GM04504 (cell line): ENCODE results near the gene FAM120A.

Source experiments
- DNase-seq: peaks from one replicate; pipeline ENCODE4 v3.0.0-alpha.2; 2012; ENCODE audit warnings: low read depth

FAM120A gene

DNA sequence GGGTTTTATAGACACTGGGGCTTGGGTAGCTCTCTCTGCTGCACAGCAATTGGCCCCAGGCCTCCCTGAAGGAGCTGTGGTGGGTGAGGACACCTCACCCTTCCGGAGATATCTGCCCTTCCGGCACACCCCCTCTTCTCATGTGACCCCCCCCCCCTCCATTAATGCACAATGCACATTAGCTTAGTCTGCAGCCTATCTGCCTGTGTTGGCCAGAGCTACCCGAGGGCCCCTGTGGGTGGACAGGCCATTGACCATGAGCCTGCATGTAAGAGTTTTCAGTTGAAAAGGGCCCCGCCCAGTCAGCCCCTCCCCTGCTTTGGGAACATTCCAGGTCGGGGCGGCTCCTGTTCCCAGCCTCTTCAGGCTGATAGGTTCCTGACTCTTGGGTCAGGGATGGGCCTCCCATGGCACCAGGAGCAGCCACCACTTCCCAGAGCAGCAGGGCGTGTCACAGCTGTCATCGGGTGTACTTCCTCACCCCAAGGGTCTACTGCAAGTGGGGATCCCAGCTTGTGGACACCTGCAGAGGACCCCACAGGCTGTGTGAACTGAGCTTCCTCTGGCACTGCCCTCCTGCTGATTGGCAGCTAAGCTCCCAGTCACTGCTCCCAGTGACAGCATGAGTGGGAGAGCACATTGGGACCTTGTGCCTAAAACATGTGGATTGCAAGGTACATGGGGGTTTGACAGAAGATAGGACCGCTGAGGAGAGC lies 142.7 kb downstream of the FAM120A start:
- no peak for DNase-seq

DNA sequence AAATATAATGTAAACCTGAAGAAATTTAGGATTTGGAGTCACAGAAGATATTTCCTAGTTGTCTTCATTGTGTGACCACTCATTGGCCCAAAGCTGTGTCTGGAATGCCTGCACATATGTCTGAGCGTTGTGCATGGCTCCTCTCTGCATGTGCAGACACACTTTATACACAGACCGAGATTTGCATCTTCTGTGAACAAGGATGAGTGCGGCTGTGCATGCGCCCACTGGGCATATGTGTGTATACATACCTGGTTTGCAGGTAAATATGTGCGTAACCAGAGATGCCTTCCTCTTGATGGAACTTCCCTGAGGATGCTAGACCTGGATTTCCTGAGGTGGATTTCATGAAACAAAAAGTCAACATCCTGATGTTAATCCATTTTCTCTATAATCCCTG lies 144.0 kb downstream of the FAM120A start:
- DNase-seq: no peak

DNA sequence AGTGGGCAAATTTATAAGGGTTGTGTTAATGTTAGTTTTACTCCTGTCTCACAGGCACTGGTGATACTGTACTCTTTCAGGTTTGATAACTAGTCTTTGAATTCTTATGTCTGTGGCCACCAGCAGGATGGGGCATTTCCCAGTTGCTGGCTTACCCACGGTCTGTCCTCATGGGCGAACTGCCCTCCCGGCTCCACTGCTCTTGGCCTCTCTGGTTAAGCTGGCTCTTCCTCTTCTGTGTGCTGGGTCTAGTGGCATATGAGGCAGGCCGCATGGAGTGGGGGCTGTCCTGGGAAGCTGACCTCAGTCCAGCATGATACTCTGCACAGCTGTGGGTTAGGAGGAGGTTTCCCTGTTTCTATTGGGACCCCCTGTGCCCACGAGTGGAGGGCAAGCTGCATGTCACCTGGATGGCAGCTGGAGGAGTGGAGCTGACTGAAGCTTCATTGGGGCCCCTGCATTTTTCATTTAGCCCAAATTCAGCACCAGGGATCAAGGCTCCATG lies 144.4 kb downstream of the FAM120A start:
- DNase-seq: no peak

DNA sequence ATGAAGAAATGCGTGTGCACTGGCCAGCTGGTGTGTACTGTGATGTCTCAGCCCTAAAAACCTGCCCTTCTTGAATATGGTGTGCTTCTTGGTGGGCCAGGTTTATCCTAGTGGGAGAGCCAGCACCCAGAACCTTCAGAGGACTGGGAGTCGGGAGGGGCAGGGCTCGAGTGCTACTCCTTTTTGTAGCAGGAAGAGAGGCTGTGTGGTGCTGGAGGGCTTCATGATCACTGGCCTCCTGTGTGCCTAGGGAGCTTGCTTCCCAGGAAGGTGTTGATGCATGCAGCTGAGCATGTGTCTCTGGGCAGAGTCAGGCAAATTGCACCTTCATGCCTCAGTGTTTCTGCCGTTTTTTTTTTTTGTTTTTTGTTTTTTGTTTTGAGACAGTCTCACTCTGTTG lies 144.9 kb downstream of the FAM120A start:
- no peak for DNase-seq

DNA sequence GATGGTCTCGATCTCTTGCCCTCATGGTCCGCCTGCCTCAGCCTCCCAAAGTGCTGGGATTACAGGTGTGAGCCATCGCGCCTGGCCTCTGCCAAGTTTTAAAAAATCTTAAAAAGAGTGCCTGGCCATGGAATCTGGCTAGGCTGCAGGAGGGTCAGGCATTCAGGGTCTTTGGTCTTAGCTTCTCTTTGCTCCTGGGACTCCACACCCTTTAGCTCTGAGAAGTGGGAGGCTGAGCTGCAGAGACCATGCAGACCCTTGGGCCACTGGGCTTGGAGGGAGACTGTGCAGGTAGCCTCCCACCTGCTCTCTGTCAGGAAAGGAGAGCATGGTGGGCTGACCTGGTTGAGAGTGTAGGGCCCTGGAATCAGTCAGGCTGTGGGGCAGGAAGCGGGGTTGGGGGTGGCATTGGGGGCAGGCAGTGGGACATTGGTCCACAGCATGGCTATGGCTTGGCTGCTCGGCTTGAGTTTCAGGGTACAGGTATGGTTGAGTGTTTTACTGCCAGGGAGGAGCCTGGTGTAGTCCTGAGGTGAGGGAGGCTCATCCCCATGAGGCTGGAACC lies 145.7 kb downstream of the FAM120A start:
- no peak for DNase-seq

DNA sequence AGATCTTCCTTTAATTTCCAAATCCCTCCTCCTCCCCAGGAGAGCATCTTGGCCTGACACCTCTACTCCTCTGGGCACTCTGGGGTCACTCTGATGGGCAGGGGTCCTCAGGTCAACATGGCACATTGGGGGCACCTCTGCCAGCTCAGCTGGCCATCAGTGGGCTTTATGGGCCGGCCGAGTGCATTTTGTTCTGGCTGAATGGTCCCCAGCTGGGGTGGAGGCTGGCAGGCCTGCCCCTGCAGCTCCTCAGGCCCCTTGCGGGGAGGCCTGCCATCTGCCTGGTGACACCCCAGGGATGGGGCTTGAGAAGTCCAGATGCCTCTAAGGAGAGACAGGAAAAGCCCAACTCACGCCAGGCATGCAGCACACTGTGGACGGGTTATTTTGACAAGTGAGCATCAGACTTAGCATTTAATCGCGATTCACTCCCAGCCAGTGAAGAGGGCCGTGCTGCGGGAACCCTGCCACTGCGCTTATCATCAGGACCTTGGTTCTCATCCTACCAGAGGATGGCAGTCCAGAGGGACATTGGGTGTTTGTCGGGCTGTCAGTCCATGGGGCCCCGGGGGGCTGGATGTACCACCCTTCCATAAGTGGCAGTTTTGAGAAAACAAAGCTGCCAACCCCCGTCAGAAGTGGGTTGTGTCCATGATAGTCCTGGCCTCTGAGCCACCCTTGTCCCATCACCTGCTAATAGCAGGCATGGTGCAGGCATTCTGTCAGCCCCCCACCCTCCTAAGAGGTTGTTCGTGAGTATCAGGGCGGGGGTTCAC lies 146.6 kb downstream of the FAM120A start:
- DNase-seq: no peak

DNA sequence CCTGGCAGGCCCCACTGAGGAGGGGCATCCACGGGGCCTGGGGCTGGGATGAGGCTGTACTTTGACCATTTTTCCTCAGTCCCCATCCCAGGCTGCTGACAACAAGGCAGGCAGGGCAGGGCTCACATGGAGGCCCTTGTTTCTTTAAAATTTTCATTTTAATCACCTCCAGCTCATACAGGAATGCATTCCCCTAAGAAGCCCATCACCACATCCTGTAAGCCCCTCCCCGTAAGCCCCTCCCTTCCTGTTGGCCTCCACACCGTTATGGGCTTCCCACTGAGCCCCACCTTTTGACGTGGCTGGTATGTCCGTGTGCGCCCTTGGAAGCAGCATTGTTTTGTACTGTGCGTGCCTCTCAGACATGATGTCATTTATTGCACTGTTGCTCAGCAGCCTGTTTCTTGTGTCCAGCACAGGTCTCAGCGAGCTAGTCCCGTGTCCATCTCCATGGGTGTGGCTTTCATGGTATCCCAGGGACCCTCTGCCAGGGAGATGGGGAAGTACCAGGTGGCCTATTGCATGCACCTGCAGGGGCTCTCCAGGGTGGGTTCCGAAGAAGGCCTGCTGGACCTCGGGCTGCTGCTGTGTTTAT lies 147.3 kb downstream of the FAM120A start:
- DNase-seq: no peak

DNA sequence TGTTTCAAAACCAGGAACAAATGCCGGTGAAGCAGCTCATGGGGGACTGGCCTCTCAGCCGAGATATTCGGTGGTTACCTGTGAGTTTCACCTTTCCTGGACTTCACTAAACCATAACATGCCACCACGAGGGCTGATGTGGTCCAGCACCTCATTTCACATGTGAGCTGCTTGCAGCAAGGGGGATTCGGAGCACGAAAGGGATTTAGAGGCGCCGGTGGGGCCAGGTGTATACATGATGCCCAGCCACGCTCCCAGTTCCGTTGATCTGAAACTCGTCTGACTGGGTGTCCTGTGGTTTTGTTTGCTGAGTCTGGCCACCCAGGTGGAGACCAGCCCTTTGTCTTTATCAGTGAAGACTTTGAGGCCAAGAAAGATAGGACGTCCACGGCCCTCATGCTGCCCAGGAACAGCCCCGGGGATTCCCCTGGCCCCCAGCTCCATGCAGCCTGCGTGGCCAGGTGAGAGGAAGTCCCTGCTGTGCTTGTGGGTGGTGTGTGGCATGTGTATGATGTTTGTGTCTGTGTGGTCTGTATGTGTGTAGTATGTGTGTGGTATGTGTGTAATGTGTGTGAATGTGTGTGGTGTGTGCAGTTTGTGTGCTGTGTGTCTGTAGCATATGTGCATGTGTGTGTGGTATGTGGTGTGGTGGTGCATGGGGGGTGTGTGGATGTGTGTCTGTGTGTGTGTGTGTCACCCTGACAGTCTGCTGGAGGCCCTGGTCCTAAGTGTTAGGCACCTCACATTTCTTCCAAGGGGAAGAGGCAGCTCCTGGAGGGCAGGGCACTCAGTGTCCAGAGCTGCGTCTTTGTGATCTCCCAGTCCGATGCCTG lies 148.3 kb downstream of the FAM120A start:
- DNase-seq: no peak

DNA sequence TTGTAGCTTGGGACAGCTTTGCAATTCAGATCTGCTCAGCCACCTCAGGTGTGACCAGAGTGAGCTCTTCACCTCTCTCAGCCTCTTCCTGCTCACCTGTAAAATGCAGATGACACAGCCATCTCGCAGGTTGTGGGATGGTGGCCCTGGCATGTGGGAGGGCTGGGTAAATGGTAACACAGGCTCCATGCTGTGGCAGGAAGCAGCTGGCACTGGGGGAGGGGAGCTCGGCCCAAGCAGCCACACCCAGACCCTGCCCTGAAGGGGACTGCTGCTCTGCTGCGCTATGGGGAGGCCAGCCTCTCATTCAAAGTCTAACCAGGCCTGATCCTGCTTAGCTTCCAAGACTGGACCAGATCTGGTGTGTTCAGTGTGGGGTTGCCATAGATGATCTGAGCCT lies 149.0 kb downstream of the FAM120A start:
- DNase-seq: no peak

DNA sequence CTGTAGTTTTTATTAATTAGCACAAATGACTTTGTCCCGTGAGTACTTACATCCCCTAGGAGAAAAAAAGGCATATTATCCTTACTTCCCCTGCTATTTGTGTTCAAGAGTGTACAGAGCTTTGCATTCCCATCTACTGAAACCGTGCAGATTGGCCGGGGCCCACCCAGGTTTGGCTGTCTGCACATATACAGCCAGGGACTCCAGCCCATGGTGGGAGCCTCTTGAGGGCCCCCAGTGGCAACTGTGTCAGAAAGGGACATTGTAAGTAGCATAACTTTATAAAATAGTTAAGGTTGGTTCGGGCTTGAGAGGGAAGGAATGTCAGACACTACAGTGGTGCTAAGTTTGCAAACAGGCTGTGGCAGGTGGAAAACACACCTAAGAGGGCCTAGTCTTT lies 149.6 kb downstream of the FAM120A start:
- no peak for DNase-seq

DNA sequence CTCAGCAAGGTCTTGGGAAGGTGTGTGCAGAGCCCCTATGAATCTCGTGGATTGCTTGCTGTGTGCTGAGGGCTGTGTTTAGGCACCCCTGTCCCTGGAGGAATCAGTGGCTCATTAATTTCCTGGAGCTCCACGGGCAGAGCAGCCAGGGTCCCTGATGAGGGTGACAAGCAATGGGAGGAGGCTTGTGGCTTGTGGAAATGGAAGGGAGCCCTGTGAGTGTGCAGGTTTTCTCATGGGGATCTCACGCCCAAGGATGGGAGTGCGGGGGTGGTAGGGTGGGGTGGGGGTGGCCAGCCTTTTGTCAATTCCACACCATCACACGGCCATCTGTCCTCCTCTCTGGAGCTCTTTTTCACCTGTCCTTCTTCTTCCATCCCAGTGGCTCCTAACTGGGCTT lies 150.2 kb downstream of the FAM120A start:
- DNase-seq: no peak

DNA sequence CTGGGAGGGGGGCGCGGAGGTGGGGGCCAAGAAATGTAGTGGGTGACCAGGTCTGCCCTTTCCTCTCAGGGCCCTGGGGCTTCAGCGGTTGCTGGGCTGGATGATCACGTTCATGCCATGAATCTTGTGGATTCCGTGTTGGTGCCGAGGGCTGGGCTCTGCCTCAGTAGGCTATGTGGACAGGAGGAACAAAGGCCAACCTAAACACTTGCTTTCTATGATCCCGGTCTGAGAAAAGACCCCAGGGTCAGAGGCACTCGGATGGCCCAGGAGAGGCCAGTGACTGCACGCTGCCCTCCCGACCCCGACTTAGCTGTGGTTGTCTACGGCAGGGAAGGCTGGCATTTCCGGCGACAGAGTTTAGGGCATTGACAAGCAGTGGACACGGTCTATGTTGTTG lies 151.5 kb downstream of the FAM120A start:
- no peak for DNase-seq

DNA sequence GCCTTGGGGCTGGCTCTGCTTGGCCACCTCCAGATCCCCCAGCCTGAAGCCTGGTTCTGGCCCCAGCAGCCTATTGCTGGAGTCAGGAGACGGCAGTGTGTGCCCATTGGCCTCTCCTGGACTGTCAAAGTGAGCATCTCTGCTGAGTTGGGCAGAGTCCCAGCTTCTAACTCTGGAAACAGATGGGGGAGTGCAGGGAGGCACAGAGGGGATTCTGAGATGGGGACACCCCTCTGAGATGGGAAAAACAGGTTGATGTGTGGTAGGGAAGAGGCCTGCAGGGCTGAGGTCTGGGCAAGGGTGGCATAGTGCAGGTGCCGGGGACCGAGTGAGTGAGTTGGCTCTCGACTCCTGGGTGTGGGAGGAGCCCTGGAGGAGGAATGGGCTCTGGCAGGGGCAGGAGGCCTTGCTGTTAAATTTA lies 152.4 kb downstream of the FAM120A start:
- no peak for DNase-seq

DNA sequence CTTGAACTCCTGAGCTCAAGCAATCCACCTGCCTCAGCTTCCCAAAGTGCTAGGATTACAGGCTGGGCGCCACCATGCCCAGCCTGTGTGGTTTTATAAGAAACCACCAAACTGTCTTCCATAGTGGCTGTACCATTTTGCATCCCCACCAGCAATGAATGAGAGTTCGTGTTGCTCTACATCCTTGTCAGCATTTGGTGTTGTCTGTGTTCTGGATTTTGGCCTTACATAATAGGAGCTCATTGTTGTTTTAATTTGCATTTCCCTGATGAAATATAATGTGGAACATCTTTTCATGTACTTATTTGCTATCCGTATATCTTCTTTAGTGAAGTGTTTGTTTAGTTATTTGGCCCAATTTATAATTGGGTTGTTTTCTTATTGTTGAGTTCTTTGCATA lies 154.7 kb downstream of the FAM120A start:
- DNase-seq: no peak

DNA sequence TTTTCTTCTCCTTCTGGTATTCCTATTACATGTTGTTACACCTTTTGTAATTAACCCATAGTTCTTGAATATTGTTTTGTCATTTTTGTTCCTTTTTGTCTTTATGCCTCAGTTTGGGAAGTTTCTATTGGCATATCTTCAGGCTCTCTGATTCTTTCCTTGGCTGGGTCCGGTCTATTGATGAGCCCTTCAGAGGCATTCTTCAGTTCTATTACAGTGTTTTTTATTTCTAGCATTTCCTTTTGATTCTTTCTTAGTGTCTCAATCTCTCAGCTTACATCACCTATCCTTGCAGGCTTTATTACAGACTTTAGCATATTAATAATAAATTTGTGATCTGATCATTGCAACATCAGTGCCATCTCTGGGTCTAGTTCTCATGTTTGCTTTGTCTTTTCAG lies 158.7 kb downstream of the FAM120A start:
- DNase-seq: no peak

DNA sequence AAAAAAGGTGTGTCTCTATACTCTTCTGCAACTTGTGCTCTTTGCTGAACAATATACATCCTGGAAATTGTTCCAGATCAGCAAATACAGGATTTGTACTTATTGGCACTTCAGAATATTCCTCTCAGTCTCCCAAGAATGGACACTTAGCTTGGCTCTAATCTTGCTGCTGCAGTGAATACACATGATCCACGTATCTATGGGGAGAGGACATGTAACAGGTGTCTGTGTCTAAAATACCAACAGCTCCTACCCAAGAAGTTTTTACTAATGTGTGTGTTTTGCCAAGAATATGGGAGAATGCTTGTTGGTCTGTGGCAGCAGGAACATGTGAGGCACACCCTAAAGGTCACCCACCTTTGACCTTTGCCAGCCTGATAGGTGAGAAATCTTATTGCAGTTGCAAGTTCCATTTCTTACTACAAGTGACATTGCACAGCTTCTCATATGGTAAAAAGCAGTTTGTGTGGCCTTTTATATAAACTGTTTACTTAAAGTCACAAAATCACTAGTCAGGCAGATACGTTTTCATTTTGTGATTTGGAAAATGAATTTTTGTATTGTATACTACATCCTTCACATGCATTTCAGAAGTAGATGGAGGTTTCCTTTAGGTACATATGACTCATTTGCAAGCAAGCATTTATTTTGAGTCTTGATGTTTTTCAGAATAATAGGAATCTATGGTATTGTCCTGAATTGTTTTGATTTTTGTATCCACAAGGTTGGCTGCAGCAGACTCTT lies 160.7 kb downstream of the FAM120A start:
- DNase-seq: no peak

DNA sequence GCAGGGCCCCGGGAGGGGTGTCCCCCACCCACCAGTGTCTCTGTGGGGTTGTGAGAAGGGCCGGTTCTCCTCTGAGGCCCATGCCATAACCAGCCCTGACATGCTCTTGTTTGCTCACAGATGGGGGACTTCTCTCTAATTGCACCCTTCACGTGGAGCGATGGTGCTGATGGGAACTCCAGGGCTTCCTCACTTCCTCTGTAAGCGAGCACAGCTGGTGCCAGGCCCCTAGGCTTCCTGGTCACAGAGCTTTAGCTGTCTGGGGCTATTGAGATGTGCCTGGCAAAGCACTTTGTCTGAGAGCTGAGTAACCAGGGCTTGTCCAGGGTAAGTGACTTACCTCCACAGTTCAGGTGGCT lies 161.3 kb downstream of the FAM120A start:
- no peak for DNase-seq

DNA sequence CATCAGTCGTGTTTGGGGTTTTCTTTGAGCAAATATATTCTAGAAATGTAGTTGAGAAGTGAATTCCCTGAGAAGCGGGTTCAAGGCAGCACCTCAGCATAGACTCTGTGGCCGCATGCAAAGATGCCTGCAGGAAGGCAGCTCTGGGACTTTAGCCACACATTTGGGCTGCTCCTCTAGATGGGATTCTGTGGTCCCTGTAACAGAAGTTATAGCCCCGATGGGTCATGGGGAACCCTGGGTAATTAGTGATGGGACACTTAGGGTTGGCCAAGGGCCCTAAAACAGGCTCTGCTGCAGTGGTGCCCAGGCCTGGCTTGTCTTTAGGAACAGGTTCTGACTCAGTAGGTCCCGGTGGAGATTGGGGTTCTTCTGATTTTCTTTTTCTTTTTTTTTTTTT lies 161.7 kb downstream of the FAM120A start:
- no peak for DNase-seq

DNA sequence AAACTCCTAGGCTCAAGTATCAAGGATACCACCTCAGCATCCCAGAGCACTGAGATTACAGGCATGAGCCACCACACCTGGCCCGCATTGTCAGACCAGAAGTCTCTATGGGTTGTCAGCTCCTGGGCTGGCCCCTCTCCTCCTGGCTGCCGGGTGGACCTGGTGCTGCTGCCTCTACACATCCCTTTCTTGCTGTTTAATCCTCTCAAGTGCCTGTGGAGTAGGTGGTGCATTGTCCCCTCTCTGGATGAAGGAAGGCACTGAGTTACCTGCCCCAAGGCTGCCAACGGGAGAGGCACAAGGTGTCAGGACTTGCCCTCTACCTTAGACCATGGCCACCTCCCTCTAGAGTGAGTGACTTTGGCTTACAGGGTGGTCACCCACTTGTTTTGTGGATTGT lies 162.3 kb downstream of the FAM120A start:
- no peak for DNase-seq

DNA sequence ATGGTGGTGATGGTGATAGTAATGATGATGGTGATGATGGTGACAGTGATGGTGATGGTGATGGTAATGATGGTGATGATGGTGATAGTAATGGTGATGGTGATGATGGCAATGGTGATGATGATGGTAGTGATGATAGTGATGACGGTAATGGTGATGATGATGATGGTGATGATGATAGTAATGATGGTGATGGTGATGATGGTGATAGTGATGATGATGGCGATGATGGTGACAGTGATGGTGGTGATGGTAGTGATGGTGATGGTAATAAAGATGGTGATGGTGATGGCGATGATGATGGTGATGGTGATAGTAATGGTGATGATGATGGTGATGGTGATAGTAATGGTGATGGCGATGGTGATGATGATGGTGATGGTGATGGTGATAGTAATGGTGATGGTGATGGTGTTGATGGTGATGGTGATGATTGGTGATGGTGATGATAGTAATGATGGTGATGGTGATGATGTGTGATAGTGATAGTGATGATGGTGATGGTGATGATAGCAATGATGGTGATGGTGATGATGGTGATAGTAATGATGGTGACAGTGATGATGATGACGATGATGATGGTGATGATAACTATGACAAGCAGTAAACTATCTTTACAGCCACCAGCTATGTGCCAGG lies 163.5 kb downstream of the FAM120A start:
- DNase-seq: no peak
